B cell (primary cell): ENCODE data around the gene STAG1. TPM values are rescaled to one million over a fixed set of nuclear protein-coding genes. Genes with fewer than 3 reads are reported as not detected.
"Not testable (repeated sequence)": the region's sequence is repeated elsewhere in the genome, so short reads cannot be mapped to it uniquely, and the experiment has no call there.

Experiments used
- ATAC-seq: fragments of 200-7000 bp; cut with Tn5 transposase; one replicate; pipeline ENCODE4 v1.10.0; 2021; ENCODE audit warnings: low read depth, mild to moderate bottlenecking, moderate number of reproducible peaks, moderate library complexity
- CTCF ChIA-PET: fragments of 350-600 bp; sonication (Branson Sonifier 250); formaldehyde crosslinking; loops from one replicate; lab custom pipeline; 2021; ENCODE audit warnings: antibody characterized with exemption, inconsistent platforms; lab: Charles Lee
- POLR2A ChIA-PET: fragments of 350-600 bp; sonication (Branson Sonifier 250); formaldehyde crosslinking; loops from one replicate; lab custom pipeline; 2021; ENCODE audit warnings: antibody characterized with exemption; lab: Charles Lee
- DNase-seq: peaks from one replicate; pipeline ENCODE4 v3.0.0; 2013
- H2AFZ ChIP-seq: 2 replicates; pipeline ENCODE4 v1.6.1; 2012; ENCODE audit warnings: mild to moderate bottlenecking, low read depth, low read length; ENCODE audit not compliant: insufficient read depth, poor library complexity, severe bottlenecking
- H3K27ac ChIP-seq, 2 donors: 1 replicate in 1 of 2; 2 replicates in 1 of 2; pipeline ENCODE4 v1.5.1; 2012 to 2013; ENCODE audit warnings: low read length in 2 of 2, mild to moderate bottlenecking in 2 of 2, moderate library complexity in 1 of 2
- H3K27me3 ChIP-seq, 4 experiments: fragments of 200-600 bp in 1 of 4; sonication (generic) in 1 of 4; replicated peaks in 1 of 4; 1 replicate in 2 of 4; 2 replicates in 2 of 4; pipeline versions ENCODE4 v1.6.1 to v1.7.0; 2013 to 2016; ENCODE audit warnings: low read length in 3 of 4, mild to moderate bottlenecking in 2 of 4, mixed read lengths in 1 of 4, moderate library complexity in 1 of 4; ENCODE audit not compliant: insufficient read depth in 4 of 4, control insufficient read depth in 3 of 4; ENCODE audit errors: control extremely low read depth in 1 of 4
- H3K36me3 ChIP-seq, 2 experiments: replicated peaks in 1 of 2; 1 replicate in 1 of 2; 2 replicates in 1 of 2; pipeline versions ENCODE4 v1.6.1 to v1.7.1; 2013; ENCODE audit warnings: low read length in 1 of 2; ENCODE audit not compliant: insufficient read depth in 2 of 2, control insufficient read depth in 1 of 2; ENCODE audit errors: control extremely low read depth in 1 of 2, extremely low read depth in 1 of 2
- H3K4me1 ChIP-seq, 2 donors: fragments of 200-600 bp in 1 of 2; sonication (generic) in 1 of 2; 1 replicate in 1 of 2; 2 replicates in 1 of 2; pipeline versions ENCODE4 v1.5.1 to v1.6.1; 2013 to 2017; ENCODE audit warnings: low read length in 2 of 2; ENCODE audit not compliant: control insufficient read depth in 2 of 2, insufficient read depth in 2 of 2
- H3K4me2 ChIP-seq: replicated peaks from 2 replicates; pipeline ENCODE3; 2012; ENCODE audit warnings: mild to moderate bottlenecking, low read depth, low read length; ENCODE audit not compliant: poor library complexity, severe bottlenecking
- H3K4me3 ChIP-seq, 5 experiments: fragments of 200-600 bp in 1 of 5; sonication (generic) in 1 of 5; 1 replicate in 3 of 5; 2 replicates in 2 of 5; pipeline versions ENCODE4 v1.5.1 to v1.7.0; 2011 to 2016; ENCODE audit warnings: low read length in 4 of 5, mild to moderate bottlenecking in 4 of 5, low read depth in 2 of 5, control low read depth in 1 of 5, moderate library complexity in 1 of 5; ENCODE audit not compliant: insufficient read depth in 1 of 5; ENCODE audit errors: control extremely low read depth in 1 of 5, extremely low read depth in 1 of 5
- H3K79me2 ChIP-seq: fragments of 200-600 bp; sonication (generic); one replicate; pipeline ENCODE4 v1.6.0; 2016; ENCODE audit warnings: low read length; ENCODE audit not compliant: control insufficient read depth, insufficient read depth
- H3K9ac ChIP-seq: fragments of 200-600 bp; sonication (generic); 2 replicates; pipeline ENCODE4 v1.6.1; 2017; ENCODE audit warnings: mild to moderate bottlenecking, low read length, moderate library complexity
- H3K9me3 ChIP-seq, 3 donors: one replicate each; pipeline versions ENCODE4 v1.6.1 to v1.7.1; 2013; ENCODE audit warnings: low read length in 2 of 3; ENCODE audit not compliant: control insufficient read depth in 2 of 3, insufficient read depth in 1 of 3; ENCODE audit errors: control extremely low read depth in 1 of 3
- H4K20me1 ChIP-seq: 2 replicates; pipeline ENCODE4 v1.6.0; 2012; ENCODE audit warnings: mild to moderate bottlenecking, low read length; ENCODE audit not compliant: insufficient read depth, control insufficient read depth, poor library complexity, severe bottlenecking
- H3K27ac Mint-ChIP-seq: one replicate; pipeline ENCODE4 v1.8.0; 2021; ENCODE audit warnings: mixed read lengths
- H3K27me3 Mint-ChIP-seq: one replicate; pipeline ENCODE4 v1.8.0; 2021; ENCODE audit warnings: mixed read lengths
- H3K4me1 Mint-ChIP-seq: one replicate; pipeline ENCODE4 v1.8.0; 2021; ENCODE audit warnings: mixed read lengths
- H3K4me3 Mint-ChIP-seq: one replicate; pipeline ENCODE4 v1.8.0; 2021; ENCODE audit warnings: mixed read lengths
- H3K9me3 Mint-ChIP-seq: one replicate; pipeline ENCODE4 v1.8.0; 2022; ENCODE audit warnings: mixed read lengths; ENCODE audit not compliant: insufficient read depth
- CTCF ChIP-seq: fragments of 200-600 bp; IDR thresholded peaks from one replicate; pipeline ENCODE4 v1.8.0; 2022; ENCODE audit warnings: antibody characterized with exemption, mild to moderate bottlenecking
- EZH2 ChIP-seq: IDR thresholded peaks from 2 replicates; pipeline ENCODE4 v1.6.1; 2012; ENCODE audit warnings: borderline replicate concordance, low read depth, mild to moderate bottlenecking, moderate library complexity, low read length; ENCODE audit not compliant: insufficient read depth, poor library complexity, severe bottlenecking
- WGBS: methylation state at CpG from one replicate; pipeline ENCODE4 v1.1.5; 2013; ENCODE audit warnings: missing lambda C conversion rate; ENCODE audit not compliant: insufficient coverage; 5-methylcytosine and 5-hydroxymethylcytosine counted together
- intact Hi-C: fragments of 100-400 bp; cut with micrococcal nuclease; formaldehyde crosslinking; loops from one replicate; pipeline ENCODE4 v1.10.0; 2022
- polyA plus RNA-seq: library from polyadenylated mRNA; depleted of rRNA; stranded (reverse); fragments of >200 nt; gene quantifications from 2 replicates; pipeline ENCODE4 v1.2.3, GENCODE V29; 2012
- total RNA-seq, 2 donors: library from RNA; stranded (reverse); fragments of 120-200 nt in 1 of 2; gene quantifications; 1 replicate in 1 of 2; 2 replicates in 1 of 2; pipeline versions ENCODE4 v1.2.3 to v1.2.4, GENCODE V29; 2013 to 2022

STAG1 gene
- total and polyA plus RNA-seq, 2 donors (not counting 1 experiment from before 2014, with no cell fraction given), result 9.2 to 77.0 TPM

DNA sequence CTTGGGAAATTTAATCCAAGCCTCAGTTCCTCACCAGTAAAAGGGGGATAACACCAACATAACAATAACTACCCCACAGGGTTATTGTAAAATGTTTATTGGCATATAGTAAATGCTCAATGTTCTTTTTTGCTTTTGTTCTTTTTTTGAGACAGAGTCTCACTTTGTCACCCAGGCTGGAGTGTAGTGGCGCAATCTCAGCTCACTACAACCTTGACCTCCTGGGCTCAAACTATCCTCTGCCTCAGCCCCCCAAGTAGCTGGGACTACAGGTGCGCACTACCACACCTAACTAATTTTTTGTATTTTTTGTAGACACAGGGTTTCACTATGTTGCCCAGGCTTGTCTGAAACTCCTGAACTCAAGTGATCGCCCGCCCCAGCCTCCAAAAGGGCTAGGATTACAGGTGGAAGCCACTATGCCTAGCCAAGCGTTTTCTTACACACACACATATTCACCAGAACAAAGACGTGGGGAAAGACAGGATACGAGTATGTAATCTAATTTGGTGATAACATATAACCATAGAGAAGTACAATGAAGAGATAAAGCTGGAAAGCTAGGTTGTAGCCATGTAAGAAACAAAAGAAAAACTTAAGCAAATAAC, 11.7 kb downstream of the STAG1 start:
- H3K9ac ChIP-seq, result no peak overlapping the region
- ChIA-PET POLR2A (no interaction called here), CTCF (interaction anchor here (0.7 to 1.1 kb wide), 2 partner anchors 12 to 14 kb away, joined by 3 to 4 read pairs; partner anchors contain the start of gene STAG1)

DNA sequence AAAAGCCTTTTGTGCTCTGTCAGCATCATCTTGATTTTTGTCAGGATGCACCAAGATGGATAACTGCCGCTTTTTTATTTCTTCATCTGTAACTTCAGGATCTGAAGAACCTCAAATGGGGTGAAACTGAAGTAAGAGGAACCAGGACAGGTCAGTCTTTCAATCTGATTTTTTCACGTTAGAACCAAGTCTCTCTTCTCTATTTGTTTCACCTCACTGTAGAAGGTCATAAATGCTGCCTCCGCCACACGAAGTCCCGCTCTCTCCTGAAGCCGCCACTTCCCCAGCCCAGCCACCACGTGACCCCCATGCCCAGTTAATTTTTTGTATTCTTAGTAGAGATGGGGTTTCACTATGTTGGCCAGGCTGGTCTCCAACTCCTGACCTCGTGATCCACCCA, 15.2 kb downstream of the STAG1 start:
- H3K9ac ChIP-seq, H3K36me3 ChIP-seq, H3K27ac ChIP-seq, H2AFZ ChIP-seq, intact Hi-C loops, CTCF ChIA-PET, H3K27me3 ChIP-seq, H3K9me3 ChIP-seq, H3K4me3 ChIP-seq, H3K9me3 Mint-ChIP-seq, POLR2A ChIA-PET, H3K27me3 Mint-ChIP-seq, H3K4me2 ChIP-seq, DNase-seq, H3K27ac Mint-ChIP-seq, H3K4me3 Mint-ChIP-seq, ATAC-seq: not testable (repeated sequence)
- H3K4me1 Mint-ChIP-seq, result peaks cover 40% of the 10 kb centered on the region
- peaks cover 0 to 19% of the 10 kb centered on the region in 2 donors for H3K4me1 ChIP-seq
- H3K79me2 ChIP-seq, result peaks cover 100% of the 10 kb centered on the region
- 71% methylated on average over 2 of the region's 8 CpGs for WGBS
- H4K20me1 ChIP-seq, result peaks cover 86% of the 10 kb centered on the region

More for the DNA sequence above, 11.7 kb downstream of the STAG1 start:
- Mint-ChIP-seq H3K9me3 (no peaks in the 10 kb centered on the region), H3K4me3 (no peak overlapping the region), H3K27ac (no peak overlapping the region), H3K4me1 (peaks cover 27% of the 10 kb centered on the region), H3K27me3 (no peaks in the 10 kb centered on the region)
- DNase-seq (no peak), ATAC-seq (no peak)
- no peak overlapping the region for H3K27ac ChIP-seq
- no peak overlapping the region for H3K4me3 ChIP-seq
- no peak overlapping the region for H3K4me2 ChIP-seq
- H3K36me3 ChIP-seq, result no peaks in the 10 kb centered on the region
- no peak overlapping the region for H2AFZ ChIP-seq
- H3K4me1 ChIP-seq, result no peaks in the 10 kb centered on the region
- peaks cover 100% of the 10 kb centered on the region for H3K79me2 ChIP-seq
- peaks cover 75% of the 10 kb centered on the region for H4K20me1 ChIP-seq
- H3K27me3 ChIP-seq, result no peaks in the 10 kb centered on the region
- TF ChIP-seq EZH2 (no peak), CTCF (no peak)
- intact Hi-C loops, result no loop called here
- H3K9me3 ChIP-seq, result peaks cover 0 to 9% (median 7%) of the 10 kb centered on the region in 3 donors
- 100% methylated on average over 2 of the region's 7 CpGs for WGBS
